Stimulated activated CD4-positive, alpha-beta T cell treated with anti-CD3 and anti-CD28 coated beads, Interleukin-4, amount 100 ng/mL, for 48 hours (primary cell): ENCODE data around the gene PARM1.

Experiments used
- DNase-seq, 2 donors: peaks; one replicate each; pipeline ENCODE4 v3.0.0-alpha.2; 2020; ENCODE audit warnings: low read depth in 2 of 2

The PARM1 gene

DNA sequence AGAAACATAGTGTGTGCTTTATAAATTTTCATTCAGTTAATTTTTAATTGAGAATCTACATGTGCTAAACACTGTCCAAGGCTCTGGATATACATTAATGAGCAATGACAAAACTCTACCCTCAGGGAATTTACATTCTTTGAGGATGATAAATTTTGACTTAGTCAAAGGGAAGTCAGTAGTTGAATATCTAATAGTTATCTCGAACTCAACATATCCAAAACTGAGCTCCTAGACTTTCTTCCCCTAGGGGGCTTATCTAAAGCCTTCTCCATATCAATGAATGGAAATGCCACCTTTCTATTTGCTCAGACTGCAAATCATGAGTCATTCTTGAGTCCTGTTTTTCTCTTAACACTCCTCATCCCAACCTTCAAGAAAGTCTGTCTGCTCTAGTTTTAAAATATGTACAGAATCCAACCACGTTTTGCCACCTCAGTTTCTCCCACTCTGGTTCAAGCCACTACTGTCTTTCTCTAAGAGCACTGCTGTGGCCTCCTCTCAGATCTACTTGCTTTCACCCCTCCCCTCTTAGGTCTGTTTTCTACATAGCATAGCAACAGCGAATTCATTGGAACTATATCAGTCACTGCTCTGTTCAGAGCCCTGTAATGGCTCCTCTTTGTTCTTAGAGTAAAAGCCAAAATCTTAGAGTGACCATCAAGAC, 9.5 kb downstream of the PARM1 start:
- no peak for DNase-seq

- DNase-seq, result no peak
These were observed 10.0 kb downstream of the PARM1 start for GRCh38 chr4:74942918-74943253.

GRCh38 chr4:74944354-74944793, 11.5 kb downstream of the PARM1 start:
- DNase-seq, result no peak

DNA sequence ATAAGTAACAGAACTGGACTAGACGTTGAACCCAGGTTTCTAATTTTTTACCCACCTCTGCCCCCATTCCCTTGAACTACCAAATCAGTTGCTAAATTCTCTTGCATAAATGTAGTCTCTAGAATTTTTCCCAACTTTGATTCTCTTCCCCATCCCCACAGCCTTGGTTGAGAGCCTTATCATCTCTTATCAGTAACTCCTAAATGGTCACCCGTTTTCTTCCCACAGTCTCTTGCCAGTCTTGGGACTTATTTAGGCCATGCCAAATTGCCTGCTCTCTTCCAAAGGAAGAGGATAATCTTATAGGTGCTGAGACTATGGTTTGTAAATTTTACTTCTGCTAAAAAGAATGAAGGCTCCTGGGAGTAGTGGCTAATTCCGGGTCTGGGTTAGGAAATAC, 13.3 kb downstream of the PARM1 start:
- DNase-seq, result no peak

- no peak for DNase-seq
These were observed 14.9 kb downstream of the PARM1 start for GRCh38 chr4:74947798-74948197.

DNA sequence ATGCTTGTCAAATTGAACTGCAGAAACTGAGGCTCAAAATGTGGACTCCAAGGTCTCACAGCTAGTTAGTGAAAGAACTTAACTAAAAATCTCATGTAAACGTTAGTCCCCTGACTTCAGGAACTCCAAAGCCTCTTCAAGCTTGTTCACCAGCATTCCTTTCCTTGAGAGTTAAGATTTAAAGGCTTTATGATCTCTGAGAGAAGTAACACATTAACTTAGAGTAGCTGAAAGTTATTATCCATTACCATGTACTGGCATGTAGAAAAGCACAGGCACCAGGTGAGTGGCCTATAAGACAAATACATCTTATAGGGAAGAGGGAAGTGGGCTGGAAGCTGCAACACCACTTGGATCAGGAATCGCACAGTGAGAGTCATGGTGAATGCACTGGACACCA, 15.3 kb downstream of the PARM1 start:
- no peak for DNase-seq

GRCh38 chr4:74950200-74950599, 17.3 kb downstream of the PARM1 start:
- no peak for DNase-seq

DNA sequence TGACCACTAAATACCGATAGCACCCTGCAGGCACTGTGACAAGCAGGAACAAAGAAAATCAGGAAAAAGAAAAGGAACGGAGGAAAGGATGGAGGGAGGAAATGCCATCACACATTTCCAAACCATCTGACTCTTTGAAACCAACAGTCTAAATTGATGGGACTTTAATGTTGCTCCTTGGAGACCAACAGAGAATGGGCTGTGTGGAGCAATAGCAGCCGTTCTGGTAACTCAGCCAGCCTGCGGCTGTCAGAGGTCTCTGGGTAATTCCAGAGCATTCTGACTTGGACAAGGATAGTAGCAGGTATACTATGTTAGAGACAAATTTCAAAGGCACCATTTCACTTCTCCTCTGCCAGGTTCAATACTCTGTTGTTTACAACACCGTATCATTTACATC, 18.0 kb downstream of the PARM1 start:
- no peak for DNase-seq

- no peak for DNase-seq
These were observed 20.7 kb downstream of the PARM1 start for GRCh38 chr4:74953647-74954046.

GRCh38 chr4:74958881-74959280, 26.0 kb downstream of the PARM1 start:
- no peak for DNase-seq

DNA sequence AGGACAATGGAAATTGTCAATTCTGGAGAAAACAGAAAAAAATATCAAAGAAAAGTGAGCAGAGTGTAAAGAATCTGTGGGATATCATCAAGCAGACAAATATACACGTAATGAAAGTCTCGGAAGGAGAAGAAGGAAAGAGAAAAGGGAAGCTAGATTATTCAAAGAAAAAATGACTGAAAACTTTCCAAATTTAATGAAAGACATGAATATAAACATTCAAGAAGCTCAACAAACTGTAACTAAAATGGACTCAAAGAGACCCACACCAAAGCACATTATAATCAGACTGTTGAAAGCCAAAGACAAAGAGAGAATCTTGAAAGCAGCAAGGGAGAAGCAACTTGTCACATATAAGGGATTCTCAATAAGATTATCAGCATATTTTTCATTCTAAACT, 28.3 kb downstream of the PARM1 start:
- DNase-seq, result no peak

- DNase-seq, result no peak
These were observed 29.7 kb downstream of the PARM1 start for GRCh38 chr4:74962584-74962983.

DNA sequence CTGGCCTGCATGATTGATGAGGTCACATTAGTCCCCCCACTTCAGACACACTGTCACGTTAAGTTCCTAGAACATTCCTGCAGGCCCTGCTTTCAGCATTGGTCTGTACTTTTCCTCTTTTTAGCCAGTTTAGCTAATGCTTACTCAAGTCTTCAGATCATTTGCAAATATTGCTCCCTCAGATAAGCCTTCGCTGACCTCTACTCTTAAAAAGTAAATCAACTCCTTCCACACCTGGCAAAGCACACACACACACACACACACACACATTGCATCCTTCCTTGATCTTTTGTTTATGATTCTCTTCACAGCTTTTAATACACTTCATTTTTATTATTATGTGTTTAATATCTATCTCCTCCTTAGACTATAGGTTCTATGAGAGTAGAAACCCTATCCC, 31.4 kb downstream of the PARM1 start:
- no peak for DNase-seq

DNA sequence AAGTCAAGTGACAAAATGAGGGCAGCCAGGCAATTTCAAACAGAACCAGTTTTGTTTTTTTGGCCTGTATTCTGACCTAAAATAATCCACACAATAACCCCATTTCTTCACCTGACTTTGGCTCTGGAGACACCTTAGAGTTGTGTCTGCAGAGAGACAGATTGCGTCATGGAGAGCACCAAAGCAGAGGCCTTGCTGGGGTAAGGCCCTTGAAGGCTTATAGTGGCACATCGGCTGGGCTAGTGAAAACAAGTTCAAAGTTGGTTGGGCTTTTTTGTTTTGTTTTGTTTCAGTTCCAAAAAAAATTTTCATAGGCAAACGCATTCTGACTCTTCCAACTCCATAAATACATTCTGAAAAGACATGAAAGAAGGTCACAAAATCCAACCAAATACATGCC, 34.4 kb downstream of the PARM1 start:
- no peak for DNase-seq

- no peak for DNase-seq
These were observed 35.7 kb downstream of the PARM1 start for GRCh38 chr4:74968456-74969164.

DNA sequence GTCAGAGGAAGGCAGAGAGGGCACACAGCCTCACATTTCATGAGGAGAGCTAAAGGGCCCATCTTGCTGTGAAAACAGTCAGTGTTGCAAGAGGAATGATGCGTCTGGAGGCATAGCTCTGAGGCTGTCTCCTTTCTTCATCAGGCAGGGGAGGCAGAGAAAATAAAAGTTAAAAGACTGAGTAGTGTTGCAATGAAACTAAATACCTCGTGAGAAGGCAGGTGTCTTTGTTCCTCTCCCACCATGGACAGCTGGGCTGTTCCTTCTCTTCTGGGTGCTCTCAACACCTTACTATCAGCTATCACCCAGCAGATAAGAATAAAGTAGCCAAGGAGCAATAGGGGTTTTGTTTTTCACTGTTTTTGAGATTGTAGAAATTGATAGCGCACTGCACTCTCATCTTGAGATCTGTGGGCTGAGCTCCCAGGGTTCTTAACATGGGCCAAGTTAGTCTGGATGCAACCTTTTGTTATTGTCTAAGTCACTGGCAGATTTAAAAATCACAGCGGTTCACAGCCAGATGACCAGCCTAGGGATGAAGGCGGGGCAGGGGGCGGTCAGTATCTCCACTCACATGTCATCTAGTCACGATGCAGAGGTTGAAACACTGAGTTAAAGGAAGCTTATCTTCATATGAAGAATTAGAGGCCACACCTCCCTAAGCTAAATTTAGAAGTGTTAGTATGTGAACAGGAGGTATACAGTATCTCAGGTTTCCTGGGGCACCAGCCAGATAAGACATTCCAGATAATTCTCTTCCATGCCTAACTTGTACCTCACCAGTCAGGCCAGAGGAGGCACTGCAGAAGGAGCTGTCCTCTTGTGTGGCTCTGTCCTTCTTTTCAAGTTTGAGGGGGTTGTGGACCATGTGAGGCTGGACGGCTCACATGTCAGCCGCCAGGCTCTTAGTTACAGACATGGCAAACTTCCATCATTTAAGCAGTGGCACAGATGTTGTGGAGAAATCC, 36.9 kb downstream of the PARM1 start:
- no peak for DNase-seq

DNA sequence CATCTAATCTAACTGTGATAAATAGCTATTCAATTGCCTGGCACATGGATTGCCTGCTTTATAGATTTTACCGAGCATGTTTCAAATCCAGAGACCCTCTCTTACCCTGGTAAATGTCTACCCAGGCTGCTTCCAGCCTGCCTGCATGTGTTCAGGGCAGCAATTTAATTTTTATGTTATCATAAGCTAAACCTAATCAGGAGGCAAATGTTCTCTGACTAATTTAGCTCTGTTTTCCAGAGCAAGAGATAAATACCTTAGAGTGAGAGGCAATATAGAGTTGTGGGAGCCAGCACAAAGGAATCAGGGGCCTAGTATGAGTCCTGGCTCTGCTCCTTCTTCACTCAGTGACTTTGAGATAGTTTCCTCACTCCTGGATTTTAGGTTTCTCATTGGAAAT, 37.7 kb downstream of the PARM1 start:
- no peak for DNase-seq

GRCh38 chr4:74971862-74972261, 38.9 kb downstream of the PARM1 start:
- DNase-seq, result no peak

DNA sequence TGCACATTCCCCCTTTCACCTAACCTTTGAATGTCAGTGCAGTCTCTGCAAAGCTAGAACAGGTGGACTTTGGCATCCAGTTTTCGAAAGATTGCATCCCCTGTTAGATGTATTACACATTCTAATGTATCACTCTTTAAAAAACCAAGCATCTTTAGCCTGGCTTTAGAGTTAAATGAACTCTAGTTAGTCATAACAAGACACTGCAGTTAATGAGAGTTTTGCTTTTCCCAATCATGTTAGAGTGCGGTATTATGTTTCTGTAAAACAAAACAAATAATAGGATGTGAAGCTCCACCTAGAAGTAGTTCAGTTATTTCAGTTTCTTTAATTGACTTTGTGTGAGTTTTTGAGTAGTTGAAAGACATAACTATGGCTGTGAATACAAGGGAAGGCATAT, 42.2 kb downstream of the PARM1 start:
- DNase-seq, result no peak

GRCh38 chr4:74975848-74976824, 43.2 kb downstream of the PARM1 start:
- DNase-seq, result no peak

GRCh38 chr4:74982546-74983252, 49.8 kb downstream of the PARM1 start:
- no peak for DNase-seq
